T-helper 1 cell (primary cell): ENCODE measurements around the gene TGFBR3.
"Not testable (repeated sequence)": the region's sequence is repeated elsewhere in the genome, so short reads cannot be mapped to it uniquely, and the experiment has no call there.

ENCODE experiments used
- DNase-seq, 5 donors: peaks; one replicate each; pipeline ENCODE4 v3.0.0-alpha.2; 2012 to 2020

The TGFBR3 gene

DNA sequence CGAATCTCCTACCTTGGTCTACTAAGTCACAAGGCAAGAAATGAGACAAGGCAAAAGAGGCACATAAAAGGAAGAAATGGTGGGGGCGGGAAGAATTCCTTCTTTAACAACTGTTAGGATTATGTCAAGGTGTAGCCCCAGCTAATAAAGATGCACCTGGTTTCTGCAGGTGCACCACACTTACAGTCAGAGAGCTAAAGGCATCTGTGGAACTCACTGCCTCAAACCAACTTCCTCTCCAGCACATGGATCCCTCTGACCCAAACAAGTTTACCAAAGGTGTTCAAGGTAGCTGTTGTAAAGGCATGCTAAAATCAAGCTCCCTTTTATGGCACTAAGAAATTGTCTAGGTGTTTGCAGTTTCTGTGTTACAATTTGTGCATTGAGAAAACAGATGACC, 38.1 kb downstream of the TGFBR3 start:
- DNase-seq = no peak

DNA sequence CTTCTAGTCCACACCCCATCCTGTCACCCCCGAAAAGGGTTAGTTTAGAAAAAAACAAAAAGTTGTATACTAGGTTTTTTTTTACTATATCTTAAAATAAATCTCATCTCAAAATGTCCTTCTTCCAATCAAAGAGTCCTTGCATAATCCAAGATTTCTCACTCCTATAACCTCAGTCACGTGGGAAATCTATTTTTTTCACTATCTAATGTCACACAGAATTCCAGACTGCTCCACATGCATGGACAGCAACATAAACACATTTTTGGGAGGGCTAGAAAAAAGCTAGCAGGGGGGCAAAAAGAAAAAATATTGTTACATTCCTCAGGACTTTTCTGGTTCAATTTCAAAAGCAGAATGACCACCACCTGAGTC, 39.3 kb downstream of the TGFBR3 start:
- no peak for DNase-seq

DNA sequence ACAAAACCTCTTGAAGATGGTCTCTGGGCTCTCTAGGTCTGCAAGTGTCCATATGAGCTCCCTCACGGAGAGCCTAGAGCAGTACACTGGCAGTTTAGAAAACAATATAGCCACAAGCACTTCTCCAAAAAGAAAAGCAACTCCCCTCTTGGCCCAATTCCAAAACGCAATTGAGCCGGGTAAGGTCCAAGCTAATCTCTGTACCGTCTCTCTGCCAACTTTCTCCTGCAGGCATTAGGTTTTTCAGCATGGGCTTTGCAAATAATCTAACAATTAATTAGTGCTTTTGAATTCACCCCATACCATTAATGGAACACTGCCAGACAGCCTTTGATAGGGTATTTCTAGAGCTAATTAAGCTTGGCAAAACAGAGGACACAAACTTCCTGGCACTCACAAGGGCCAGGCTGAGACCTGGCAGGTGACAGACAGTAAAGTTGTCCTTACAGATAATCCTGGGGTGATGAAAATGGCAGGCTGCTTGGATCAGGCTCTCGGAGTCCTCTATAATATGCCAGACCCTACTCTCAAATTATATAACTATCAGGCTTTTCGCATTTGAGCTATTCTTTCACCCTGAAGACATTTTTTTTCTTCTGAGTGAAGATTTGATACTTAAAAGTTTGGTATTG, 39.8 kb downstream of the TGFBR3 start:
- no peak for DNase-seq

DNA sequence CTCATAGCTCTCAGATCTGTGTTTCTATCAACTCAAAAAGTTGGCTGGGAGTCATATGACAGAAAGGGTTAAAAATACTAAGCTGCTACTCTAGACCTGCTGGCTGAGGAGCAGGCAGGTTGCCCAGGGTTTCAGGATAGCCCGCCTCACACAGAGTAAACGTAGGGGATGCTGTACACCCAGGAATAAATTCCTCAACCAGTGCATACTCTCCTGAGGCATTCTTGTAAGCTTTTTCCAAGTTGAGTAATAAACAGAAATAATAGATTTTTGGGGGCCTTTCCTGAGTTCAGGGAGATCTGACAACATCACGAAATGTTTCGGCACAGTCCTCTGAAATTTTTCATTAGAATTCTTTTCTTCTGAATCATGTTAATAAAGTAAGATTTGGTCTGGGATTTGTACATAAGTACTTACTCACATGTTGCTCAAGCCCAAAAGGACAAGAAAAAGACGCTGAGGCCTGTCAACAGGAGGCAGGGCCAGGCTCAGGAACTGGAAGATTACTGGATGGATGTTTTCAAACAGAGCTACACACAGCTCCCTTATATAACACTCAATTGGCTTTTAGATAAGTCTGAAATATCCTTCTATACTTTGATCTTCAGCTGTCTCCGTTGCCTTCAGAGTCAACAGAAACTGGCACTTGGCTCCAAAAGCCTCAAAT, 41.0 kb downstream of the TGFBR3 start:
- no peak for DNase-seq

DNA sequence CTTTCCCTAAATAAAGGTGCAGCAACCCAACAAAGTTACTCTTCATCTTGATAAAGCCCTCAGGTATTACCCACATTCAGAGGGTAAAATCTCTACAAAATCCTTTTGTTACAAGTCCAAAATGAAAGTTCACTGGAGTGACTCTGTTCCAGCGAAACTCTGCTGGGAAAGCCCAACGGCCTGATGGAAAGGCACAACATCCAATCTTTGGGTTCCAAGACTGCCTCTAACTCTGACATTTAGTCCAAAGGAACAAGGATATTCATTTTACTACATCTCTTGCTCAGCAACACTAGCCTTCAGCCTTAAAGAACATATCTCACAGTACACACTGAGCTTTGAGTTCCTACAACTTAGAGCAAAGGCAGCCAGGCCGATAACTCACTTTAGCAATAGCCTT, 42.1 kb downstream of the TGFBR3 start:
- DNase-seq = no peak

DNA sequence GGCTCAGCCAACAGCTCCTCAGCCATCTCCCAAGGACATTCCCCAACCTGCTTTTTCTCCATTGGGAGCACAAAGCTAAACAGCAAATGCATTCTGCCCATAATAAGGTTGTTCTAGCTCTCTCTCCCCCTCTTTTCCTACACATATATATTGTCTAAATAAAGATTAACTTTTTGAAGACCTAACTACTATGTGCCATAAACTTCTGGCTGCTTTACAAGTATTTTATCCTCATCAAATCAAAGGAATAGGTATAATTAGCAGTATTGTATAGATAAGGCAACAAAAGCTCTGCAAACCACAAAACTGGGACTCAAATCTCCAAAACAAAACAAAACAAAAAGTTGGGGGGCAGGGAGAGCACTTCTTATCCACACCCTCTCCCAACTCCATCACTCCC, 43.4 kb downstream of the TGFBR3 start:
- no peak for DNase-seq

DNA sequence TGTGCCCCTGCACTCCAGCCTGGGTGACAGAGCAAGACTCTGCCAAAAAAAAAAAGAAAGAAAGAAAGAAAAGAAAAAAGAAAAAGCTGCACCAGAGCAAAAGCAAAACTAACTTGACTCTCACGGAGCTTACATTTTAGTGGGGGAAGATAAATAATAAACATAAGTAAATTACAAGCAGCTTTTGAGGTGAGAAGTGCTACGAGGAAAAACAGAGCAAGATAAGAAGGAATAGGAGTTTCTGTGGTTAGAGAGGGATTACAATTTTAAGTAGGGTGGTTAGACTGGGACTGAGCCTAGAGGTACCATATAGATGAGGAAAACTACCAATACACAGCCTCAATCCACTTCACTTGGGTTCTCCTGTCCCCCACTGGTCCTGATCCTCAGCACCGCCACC, 43.9 kb downstream of the TGFBR3 start:
- no peak for DNase-seq

DNA sequence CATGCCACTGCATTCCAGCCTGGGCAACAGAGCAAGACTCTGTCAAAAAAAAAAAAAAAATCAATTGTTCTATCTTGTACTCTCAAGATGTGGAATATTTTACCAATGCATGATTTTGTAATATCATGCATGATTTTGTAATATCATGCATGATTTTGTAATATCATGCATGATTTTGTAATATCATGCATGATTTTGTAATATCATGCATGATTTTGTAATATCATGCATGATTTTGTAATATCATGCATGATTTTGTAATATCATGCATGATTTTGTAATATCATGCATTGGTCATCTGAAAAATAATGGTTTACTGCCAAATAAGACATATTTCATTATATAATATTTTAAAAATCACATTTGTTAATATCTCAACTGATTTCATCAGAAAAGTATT, 45.7 kb downstream of the TGFBR3 start:
- not testable (repeated sequence) for DNase-seq

DNA sequence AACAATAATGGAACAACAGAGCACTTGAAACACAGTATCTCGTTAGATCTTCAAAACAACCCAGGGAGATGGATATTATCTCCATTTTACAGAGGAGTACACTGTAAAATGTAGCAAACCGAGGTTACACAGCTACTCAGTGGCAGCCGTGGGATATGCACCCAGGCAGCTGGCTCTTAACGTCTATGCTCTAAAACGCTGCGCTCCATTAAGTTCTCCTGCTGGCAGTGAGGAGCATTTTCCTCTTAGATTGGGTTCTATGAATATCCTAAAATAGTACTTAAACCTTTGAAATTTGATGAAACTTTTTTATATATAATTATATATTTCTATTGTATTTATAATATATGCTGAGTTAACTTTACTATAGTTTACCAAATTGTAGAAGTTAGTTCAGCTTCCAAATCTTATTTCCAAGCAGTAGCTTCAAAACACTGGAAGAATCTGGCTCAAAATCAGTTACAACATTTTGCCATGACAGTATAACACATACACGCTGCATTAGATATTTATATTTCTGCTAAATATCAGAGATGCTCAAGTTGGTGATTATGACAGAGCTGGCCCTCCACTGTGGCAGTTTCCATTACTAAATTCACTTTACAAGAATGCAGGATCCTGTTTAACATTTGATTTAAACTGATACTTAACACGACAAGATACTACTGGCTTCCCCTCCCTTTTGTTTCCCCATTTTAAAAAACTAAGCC, 49.5 kb downstream of the TGFBR3 start:
- no peak for DNase-seq

DNA sequence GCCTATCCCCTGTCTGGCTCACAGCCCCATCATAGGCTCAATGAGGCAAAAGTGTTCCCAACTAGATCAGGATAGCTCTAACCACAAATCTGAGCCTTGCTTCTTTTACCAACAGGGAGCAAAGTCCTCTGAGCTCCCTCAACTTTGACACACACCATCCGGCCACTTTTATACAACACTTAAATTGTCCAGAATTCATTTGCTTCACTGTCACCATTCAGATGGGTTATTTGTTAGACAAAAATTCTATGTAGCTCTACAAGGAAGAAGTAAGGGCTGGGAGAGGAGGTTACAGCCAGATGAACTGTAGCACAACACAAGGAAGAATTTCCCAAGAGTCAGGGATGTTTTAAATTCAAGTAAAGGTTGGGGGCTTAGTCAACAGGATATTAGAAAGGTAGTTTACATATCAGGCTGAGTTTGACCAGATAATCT, 50.8 kb downstream of the TGFBR3 start:
- DNase-seq = no peak

DNA sequence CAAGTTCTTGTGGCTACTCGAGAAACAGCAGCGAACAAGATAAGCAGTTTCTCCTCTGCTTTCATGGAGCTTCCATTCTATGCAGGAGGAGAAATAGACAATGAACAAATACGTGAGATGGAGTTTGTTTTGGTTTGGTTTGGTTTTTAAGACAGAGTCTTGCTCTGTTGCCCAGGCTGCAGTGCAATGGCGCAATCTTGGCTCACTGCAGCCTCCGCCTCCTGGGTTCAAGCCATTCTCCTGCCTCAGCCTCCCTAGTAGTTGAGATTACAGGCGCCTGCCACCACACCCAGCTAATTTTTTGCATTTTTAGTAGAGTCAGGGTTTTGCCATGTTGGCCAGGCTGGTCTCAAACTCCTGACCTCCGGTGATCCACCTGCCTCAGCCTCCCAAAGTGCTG, 51.4 kb downstream of the TGFBR3 start:
- not testable (repeated sequence) for DNase-seq

DNA sequence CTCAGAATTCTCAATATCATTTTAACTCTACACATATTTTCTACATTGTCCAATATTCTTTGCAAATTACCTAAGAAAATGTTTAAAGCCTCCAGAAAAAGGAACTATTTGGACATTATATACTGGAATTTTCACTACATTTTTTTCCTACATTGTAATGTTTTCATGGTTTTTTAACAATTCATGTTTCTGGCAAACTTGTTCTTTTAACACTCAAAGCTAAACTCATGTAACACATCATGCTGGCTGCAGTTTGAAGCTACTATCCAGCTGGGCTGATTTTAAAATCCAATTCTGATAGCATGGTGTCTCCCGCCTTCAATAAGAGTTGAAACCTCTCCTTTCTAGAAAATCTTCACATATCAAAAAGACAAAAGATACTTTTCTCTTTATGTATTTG, 52.0 kb downstream of the TGFBR3 start:
- no peak for DNase-seq

DNA sequence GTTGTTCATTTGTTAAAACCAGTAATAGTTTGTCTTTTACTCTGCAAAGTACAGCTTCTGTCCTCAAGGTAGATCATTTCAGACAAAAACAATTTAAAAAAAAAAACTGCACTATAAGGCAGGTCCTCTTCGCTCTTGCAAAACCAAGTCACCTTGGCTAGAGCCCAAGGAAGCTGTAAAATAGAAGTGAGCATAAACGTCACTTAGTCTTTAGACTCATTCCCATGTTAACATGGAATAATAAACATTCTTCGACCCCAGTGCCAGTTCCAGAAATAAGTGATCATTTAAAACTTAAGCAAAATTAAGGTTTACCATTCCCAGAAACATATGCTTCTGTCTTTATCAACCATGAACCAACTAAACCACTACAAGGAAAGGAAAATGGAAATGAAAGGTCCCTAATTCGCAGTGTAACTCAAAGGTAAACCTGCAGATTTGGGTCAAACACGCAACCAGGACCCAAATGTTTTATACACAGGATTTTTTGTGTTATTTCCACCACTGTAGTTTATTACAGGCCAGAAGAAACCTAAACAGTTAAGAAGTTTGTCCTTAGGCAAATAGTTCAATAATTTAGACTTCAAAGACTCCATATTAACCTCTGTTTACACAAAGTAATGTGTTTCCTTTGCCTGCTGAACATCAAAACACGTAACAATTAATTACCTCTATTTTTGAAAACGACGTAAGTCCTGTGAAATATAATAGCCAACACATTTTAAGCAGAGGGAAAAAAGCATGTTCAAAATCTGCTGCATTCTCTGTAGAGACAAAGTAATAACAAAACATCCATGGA, 54.6 kb downstream of the TGFBR3 start:
- no peak for DNase-seq

DNA sequence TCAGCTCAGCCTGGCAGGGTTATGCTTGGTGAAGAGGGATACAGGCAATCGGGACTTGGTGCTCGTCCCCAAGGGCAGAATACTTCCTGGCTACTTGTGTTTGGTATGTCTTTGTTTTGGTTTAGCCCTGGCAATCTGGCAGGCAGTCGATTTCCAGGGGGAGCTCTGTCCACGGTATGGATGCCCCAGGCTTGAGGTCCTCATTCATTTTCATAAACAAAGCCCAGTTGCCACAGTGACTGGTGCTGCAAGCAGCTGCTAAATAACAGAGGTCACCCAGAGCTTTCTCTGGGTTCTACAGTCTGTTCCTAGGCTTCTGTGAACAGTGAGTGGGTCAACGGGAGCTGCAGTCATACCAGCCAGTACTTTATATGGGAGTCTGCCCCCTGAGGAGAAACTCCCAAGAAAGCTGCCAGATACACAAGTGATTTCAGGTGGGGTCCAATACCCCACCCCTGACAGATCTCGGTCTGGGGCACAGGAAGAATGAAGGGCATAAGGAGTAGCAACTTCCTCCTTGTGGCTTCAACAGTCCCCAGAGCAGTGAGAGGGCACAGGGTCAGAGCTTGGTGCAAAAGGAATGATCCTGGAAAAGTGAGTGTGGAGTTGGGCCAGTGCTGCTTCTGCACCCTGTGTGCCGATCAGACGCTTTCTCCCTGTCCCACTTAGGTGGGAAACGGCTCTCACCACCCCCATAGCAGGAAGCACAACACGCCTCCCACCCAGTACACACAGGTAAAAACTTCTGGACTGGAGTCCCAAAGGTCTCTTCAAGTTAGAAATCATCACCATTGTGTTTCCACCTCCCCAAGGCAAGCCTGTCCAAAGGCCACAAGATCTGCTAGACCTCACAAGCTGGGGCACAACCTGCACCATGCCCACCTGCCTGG, 55.5 kb downstream of the TGFBR3 start:
- no peak for DNase-seq

DNA sequence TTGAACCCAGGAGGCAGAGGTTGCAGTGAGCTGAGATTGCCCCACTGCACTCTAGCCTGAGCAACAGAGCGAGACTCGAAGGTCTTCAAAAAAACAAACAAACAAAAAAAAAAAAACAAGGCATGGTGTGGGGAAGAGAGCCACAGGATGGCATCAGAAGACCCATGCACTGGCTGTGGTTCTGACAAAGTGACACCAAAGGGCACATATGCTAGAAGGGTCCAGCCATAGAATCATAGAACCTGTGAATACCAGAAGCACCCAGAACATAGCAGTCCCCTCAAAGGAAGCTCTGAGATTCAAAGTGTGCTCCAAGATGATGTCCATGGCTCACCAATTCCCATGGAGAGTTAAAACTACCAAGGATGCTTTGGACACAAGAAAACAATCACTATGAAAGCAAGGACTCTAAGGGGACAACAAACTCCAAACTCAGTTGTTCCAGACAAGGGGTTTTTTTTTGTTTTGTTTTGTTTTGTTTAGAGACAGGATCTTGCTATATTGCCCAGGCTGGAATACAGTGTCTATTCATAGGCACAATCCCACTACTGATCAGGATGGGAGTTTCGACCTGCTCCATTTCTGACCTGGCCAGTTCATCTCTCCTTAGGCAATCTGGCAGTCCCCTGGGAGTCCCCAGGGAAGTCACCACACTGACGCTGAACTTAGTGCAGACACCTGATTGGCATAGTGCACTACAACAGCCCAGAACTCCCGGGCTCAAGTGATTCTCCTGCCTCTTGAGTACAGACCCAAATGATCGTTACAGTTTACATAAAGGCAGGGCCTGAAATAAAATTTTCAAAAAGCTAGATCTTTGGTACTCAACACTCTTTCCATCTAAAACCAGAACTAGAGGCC, 56.4 kb downstream of the TGFBR3 start:
- DNase-seq = no peak

DNA sequence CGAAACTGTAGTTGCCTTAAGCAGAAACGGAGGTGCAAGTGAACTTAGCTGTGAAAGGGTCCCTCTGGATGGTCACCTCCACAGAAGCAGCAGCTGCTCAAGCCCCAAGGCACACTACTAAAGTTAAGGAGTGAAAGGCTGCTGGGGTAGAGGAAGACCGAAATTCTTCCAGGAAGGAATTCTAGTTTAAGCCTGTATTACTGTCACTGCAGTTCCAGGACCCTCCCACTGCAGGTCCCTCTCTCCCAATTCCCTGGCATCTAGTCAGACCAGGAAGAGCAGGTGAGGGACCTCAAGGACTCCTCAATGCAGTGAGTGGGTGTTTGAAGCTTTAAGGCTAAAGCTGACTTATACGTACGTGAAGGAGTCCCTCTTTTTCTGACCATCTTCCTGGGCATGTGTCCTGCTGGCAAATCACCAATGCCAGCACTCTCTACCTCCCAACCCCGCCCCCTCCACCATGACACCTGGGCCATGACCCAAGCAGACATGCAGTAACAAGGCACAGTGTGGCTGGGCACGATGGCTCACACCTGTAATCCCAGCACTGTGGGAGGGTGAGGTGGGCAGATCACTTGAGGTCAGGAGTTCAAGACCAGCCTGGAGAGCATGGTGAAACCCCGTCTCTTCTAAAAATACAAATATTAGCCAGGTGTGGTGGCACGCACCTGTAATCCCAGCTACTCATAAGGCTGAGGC, 57.2 kb downstream of the TGFBR3 start:
- DNase-seq = no peak

DNA sequence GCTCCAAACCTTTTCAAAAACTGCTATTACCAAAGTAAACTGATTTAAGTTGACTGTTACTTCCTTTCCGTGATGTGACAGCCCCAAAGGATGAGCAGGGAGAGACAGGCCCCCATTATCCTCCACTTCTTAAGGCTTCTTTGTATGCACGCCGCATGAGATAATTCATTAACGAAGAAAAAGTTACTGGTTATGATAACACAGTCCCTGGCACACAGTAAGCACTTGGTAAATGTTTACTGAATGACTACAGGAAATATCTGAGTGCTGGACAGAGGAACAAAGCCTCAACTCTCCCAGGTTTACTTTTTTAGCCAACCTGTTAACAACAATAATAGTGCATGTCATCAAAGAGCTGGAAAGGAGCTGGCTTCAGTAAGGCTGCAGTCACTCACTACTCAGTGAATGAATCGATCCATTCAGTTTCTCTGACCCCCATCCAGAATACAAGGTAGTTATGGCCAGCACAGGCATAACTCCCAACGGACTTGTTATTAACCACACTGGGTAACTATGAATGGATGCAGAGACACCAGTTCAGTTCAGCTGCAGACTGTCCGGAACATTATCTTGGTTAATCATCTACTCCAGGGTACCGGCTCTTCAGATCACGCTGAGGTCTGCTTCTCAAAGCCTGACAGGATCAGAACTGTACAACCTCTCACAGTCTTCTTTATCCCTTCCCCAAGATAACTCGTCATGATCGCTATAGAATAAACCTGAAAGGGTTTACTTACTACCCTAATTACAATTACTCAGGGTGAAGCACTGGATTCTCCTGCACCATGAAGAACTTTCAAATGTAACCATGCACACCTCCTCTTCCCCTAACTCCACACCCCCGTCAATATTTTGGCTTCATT, 58.3 kb downstream of the TGFBR3 start:
- DNase-seq = no peak

DNA sequence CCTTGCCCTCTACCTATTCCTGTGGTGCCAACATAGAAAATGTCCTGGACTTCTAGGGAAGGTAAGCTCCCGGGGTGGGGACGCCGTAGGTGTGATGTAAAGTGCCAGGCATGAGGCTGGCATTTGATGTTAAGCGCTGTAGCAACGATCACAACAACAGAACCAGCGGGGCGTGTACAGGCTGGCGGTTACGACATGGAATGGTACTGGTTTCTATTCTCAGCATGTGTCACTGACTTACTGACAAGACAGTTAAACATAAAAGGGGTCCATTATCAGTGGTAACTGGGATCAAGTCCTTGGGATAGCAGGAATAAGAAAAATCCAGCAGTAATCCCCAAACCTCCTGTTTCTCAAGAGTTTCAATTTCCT, 58.9 kb downstream of the TGFBR3 start:
- no peak for DNase-seq

DNA sequence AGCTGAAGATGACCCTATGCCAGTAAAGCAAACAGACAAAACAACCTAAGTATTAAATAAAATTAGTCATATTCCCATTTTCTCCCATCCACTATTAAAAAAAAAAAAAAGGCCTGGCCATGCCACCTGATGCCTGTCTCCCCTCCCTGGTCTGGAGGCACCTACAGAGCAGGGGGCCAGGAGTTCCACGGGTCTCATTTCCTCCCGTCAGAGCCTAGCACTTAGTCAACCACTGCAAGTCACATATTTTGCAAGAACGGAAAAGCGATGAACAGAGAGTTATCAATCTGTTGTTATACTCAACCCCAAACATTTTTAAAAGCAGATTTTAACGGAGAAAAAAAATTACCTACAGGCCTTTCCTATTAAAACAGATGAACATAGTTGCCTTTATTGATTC, 59.3 kb downstream of the TGFBR3 start:
- DNase-seq = no peak

DNA sequence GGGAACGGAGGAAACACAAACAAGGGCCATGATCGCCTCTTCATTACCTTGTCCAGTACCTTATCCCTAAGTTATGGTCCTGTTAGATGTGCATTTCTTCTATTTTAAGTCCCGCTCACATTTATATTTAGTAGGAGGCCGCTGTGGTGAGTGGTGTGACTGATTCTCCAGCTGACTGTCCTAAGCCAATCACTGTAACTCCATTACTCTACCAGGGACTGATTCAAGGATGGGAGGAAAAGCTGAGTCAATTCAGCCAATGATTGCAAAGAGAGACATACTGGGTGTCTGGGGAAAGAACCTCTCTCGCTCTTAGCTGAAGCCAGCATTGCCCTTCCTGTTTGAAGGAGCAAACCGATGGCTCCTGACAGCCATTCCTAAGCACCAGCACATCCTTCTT, 59.7 kb downstream of the TGFBR3 start:
- DNase-seq = no peak
